Mucosa of descending colon (tissue), 3 donors: Measurements from ENCODE around the gene THOC6. TPM values are rescaled to one million over a fixed set of nuclear protein-coding genes. Genes with fewer than 3 reads are reported as not detected.

Experiments used
- ATAC-seq: fragments of 200-7000 bp; cut with Tn5 transposase; one replicate; pipeline ENCODE4 v1.9.1; 2020; ENCODE audit warnings: mild to moderate bottlenecking, moderate library complexity
- DNase-seq, 3 donors: peaks; one replicate each; pipeline ENCODE4 v3.0.0-alpha.2; 2020
- H3K36me3 ChIP-seq: fragments of 200-600 bp; one replicate; pipeline ENCODE4 v1.8.0; 2021; ENCODE audit warnings: low read depth, mild to moderate bottlenecking
- H3K4me1 ChIP-seq: fragments of 200-600 bp; one replicate; pipeline ENCODE4 v1.8.0; 2021; ENCODE audit warnings: low read depth, mild to moderate bottlenecking
- H3K4me3 ChIP-seq: fragments of 200-600 bp; one replicate; pipeline ENCODE4 v1.8.0; 2021; ENCODE audit warnings: mild to moderate bottlenecking
- H3K9me3 ChIP-seq: fragments of 200-600 bp; one replicate; pipeline ENCODE4 v1.8.0; 2021; ENCODE audit warnings: mild to moderate bottlenecking
- intact Hi-C, 2 donors: fragments of 100-400 bp; cut with DNase I in 1 of 2; cut with micrococcal nuclease in 1 of 2; formaldehyde crosslinking; loops; one replicate each; pipeline versions ENCODE4 v1.11.0 to v1.11.1; 2022; cut with DNase I, micrococcal nuclease
- total RNA-seq, 3 donors: library from RNA; stranded (reverse); fragmentation: NEBNext Ultra II Directional in 2 of 3; extraction: Animal tissue kit (Norgen Biotek cat#: 25700) in 2 of 3; gene quantifications; one replicate each; pipeline versions ENCODE4 v1.2.1 to v1.2.4, GENCODE V29; 2021 to 2023
- TF ChIP-seq, protein P1 (sequence below): fragments of 200-600 bp; IDR thresholded peaks from one replicate; pipeline ENCODE4 v1.8.0; 2022; ENCODE audit warnings: antibody characterized with exemption, mild to moderate bottlenecking
- donor health status: DM: no; HTN: no; CAD: no; lungs with moderate emphysema.
- donor health status: DM: no; HTN: no; CAD: no.
- donor health status: DM: no; HTN: yes; CAD: no.

Gene THOC6
- total RNA-seq, 3 donors from 2014 or later: 23.7 to 26.0 (median 25.7) TPM

DNA sequence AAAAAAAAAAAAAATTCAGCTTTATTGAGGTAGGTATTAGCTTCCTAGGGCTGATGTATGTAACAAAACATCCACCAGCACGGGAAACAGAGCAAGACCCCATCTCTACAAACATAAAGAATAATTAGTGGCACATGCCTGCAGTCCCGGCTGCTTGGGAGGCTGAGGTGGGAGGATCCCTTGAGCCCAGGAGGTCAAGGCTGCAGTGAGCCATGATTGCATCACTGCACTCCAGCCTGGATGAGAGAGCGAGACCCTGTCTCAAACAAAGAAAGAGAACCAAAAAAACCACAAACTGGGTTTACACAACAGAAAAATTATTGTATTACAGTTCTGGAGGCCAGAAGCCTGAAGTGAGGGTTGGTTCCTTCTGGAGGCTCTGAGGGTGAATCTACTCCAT lies 18.5 kb downstream of the THOC6 start:
- intact Hi-C loops: no loop called here
- ATAC-seq: no peak
- DNase-seq: no peak
- Histone ChIP-seq H3K9me3 (no peaks in the 10 kb centered on the region), H3K4me1 (peaks cover 26% of the 10 kb centered on the region), H3K36me3 (no peaks in the 10 kb centered on the region), H3K4me3 (no peak overlapping the region)
- TF ChIP-seq, protein P1, sequence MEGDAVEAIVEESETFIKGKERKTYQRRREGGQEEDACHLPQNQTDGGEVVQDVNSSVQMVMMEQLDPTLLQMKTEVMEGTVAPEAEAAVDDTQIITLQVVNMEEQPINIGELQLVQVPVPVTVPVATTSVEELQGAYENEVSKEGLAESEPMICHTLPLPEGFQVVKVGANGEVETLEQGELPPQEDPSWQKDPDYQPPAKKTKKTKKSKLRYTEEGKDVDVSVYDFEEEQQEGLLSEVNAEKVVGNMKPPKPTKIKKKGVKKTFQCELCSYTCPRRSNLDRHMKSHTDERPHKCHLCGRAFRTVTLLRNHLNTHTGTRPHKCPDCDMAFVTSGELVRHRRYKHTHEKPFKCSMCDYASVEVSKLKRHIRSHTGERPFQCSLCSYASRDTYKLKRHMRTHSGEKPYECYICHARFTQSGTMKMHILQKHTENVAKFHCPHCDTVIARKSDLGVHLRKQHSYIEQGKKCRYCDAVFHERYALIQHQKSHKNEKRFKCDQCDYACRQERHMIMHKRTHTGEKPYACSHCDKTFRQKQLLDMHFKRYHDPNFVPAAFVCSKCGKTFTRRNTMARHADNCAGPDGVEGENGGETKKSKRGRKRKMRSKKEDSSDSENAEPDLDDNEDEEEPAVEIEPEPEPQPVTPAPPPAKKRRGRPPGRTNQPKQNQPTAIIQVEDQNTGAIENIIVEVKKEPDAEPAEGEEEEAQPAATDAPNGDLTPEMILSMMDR: no peak

DNA sequence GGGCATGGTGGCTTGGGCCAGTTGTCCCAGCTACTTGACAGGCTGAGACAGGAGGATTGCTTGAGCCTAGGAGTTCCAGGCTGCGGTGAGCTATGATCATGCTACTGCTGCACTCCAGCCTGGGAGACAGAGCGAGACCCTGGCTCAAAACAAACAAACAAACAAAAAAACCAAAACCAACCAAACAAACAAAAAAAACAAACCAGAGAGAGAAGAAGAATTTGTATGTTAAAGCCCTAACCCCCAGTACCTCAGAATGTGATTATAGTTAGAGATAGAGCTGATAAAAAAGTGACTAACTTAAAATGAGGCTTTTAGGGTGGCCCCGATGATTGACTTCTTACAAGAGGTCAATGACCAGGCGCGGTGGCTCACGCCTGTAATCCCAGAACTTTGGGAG lies 20.9 kb downstream of the THOC6 start:
- Histone ChIP-seq H3K36me3 (no peaks in the 10 kb centered on the region), H3K9me3 (no peaks in the 10 kb centered on the region), H3K4me3 (no peak overlapping the region), H3K4me1 (peaks cover 19% of the 10 kb centered on the region)
- TF ChIP-seq, protein P1: no peak
- no peak for DNase-seq
- intact Hi-C loops: no loop called here
- ATAC-seq: no peak

DNA sequence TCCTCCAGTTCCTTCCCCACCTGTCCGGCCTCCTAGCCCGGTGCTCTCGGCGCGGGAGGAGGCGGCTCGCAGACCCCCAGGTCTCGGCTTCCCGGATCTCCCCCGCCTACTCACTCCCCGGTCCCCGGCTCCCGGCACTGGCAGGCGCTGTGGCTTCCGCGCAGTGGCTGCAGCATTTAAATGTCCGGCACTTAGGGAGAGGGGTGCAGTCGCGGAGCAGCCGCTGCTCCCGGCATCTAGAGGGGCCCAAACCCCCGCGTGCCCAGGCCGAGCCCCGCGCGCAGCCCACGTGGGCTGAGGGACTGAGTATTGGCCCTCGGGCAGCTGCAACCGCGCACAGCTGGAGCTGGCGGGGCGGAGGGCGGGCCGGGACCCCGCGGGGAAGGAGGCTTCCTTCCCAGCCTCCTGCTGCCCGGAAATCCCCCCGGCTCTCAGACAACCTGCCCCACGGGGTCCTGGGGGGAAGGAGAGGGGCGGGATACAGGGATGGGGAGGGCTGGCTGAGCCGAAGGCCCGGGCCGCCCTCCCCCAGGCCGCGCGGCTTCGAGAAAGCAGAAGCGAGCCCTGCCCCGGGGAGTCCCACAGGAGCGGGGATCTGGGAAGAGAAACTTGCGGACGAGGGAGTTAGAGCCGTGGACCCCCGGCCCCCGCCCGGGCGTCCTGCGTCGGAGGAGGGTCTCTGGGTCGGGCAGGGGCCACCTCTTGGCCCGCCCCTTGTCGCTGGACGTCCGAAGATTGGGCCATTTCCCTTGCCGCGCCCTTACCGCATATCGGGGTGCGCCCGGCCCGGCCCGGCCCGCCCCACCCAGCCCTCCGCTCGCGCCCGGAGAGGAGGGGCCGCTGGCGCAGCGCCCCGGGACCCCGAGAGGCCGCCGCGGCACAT lies 22.2 kb downstream of the THOC6 start, which contains the start of gene MMP25:
TSS of gene MMP25 (plus strand) at position 804 of the 883 bp plus-strand sequence. CDS start 357 bp downstream, outside the sequence.
- Histone ChIP-seq H3K9me3 (no peaks in the 10 kb centered on the region), H3K4me1 (peaks cover 19% of the 10 kb centered on the region), H3K36me3 (no peaks in the 10 kb centered on the region), H3K4me3 (no peak within 1 kb of the TSS)
- TF ChIP-seq, protein P1: no peak
- DNase-seq (no peak), ATAC-seq (peak; percentile 64)
- intact Hi-C loops: no loop called here

DNA sequence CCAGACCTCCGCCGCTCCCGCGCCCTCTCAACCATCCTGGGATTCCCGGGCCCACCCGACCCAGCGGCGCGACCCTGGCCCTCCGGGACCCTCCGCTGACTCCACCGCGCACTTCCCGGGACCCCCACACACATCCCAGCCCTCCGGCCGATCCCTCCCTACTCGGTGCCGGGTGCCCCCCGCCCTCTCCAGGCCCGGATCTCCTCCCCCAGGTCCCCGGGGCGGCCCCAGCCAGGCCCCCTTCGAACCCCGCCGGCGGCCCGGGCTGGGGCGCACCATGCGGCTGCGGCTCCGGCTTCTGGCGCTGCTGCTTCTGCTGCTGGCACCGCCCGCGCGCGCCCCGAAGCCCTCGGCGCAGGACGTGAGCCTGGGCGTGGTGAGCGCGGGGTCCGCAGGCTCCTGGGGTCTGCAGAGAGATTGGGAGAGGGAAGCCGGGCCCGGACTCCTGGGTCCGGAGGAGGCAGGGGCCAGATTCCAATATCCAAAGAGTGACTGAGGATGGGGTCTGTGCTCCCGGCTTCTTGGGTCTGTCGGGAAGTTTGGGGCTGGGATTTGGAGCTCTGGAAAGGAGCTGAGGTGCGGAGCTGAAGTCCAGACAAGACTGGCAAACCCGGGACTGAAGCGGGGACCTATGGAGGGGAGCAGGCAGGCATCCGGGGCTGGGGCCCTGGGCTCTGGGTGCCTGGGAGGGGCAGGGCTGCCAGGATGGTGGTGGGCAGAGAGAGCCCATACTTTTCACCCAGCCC lies 23.0 kb downstream of the THOC6 start:
- ATAC-seq: peak; percentile 35
- H3K4me3 ChIP-seq: no peak overlapping the region
- intact Hi-C loops: no loop called here
- H3K9me3 ChIP-seq: no peaks in the 10 kb centered on the region
- H3K36me3 ChIP-seq: no peaks in the 10 kb centered on the region
- H3K4me1 ChIP-seq: peaks cover 19% of the 10 kb centered on the region
- no peak for DNase-seq
- TF ChIP-seq, protein P1: no peak

DNA sequence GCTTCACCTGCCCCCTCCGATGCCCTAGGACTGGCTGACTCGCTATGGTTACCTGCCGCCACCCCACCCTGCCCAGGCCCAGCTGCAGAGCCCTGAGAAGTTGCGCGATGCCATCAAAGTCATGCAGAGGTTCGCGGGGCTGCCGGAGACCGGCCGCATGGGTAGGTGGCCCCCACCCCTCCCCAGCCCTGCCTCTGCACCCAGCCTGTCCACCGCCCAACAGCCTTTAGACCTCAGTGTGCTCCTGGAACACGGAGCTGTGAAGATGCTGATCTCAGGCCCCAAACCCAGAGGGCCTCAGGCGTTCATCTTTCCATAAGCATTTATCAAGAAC lies 23.5 kb downstream of the THOC6 start:
- Histone ChIP-seq H3K4me1 (peaks cover 19% of the 10 kb centered on the region), H3K4me3 (no peak overlapping the region), H3K9me3 (no peaks in the 10 kb centered on the region), H3K36me3 (no peaks in the 10 kb centered on the region)
- no peak for ATAC-seq
- intact Hi-C loops: no loop called here
- TF ChIP-seq, protein P1: no peak
- no peak for DNase-seq
